Calu3 (cell line): Measurements from ENCODE around the gene NBPF3. TPM values are rescaled to one million over a fixed set of nuclear protein-coding genes. Genes with fewer than 3 reads are reported as not detected.
A peak's percentile ranks its signal among the peaks of the same experiment; 100 is the strongest.

Source experiments
- BruUV-seq: library from RNA; stranded (reverse); fragments of 400-500 nt; replicated peaks from 2 replicates; lab custom pipeline; 2021; lab: Mats Ljungman, UMichigan
- CTCF ChIA-PET: fragments of 300-600 bp; sonication (Branson Sonifier 250); formaldehyde crosslinking; loops from one replicate; lab custom pipeline; 2022; ENCODE audit warnings: antibody characterized with exemption; lab: Charles Lee
- DNase-seq: peaks from one replicate; pipeline ENCODE4 v3.0.0; 2022
- H3K27ac Mint-ChIP-seq: one replicate; pipeline ENCODE4 v1.8.0; 2022; ENCODE audit warnings: mixed read lengths; ENCODE audit not compliant: unreplicated experiment
- H3K27me3 Mint-ChIP-seq: one replicate; pipeline ENCODE4 v1.8.0; 2022; ENCODE audit warnings: mixed read lengths; ENCODE audit not compliant: unreplicated experiment
- H3K36me3 Mint-ChIP-seq: one replicate; pipeline ENCODE4 v1.8.0; 2022; ENCODE audit warnings: mild to moderate bottlenecking, moderate library complexity, mixed read lengths; ENCODE audit not compliant: insufficient read depth, unreplicated experiment
- H3K4me1 Mint-ChIP-seq: one replicate; pipeline ENCODE4 v1.8.0; 2022; ENCODE audit warnings: mild to moderate bottlenecking, low read depth, mixed read lengths; ENCODE audit not compliant: unreplicated experiment
- H3K4me3 Mint-ChIP-seq: one replicate; pipeline ENCODE4 v1.8.0; 2022; ENCODE audit warnings: mild to moderate bottlenecking, low read depth, moderate library complexity, mixed read lengths; ENCODE audit not compliant: unreplicated experiment
- H3K9me3 Mint-ChIP-seq: one replicate; pipeline ENCODE4 v1.8.0; 2022; ENCODE audit warnings: low read depth, mixed read lengths; ENCODE audit not compliant: unreplicated experiment
- intact Hi-C: fragments of 100-400 bp; cut with micrococcal nuclease; formaldehyde crosslinking; loops from one replicate; pipeline ENCODE4 v1.10.0; 2022; ENCODE audit not compliant: unreplicated experiment
- total RNA-seq: library from RNA; stranded (reverse); gene quantifications from 2 replicates; pipeline ENCODE4 v1.2.3, GENCODE V29; 2022
- TF ChIP-seq, protein P1 (sequence below): fragments of 200-600 bp; IDR thresholded peaks from one replicate; pipeline ENCODE4 v1.8.0; 2022; ENCODE audit warnings: antibody characterized with exemption; ENCODE audit not compliant: unreplicated experiment

NBPF3 gene
- total RNA-seq, 1 experiment from 2014 or later, result 6.9 TPM

DNA sequence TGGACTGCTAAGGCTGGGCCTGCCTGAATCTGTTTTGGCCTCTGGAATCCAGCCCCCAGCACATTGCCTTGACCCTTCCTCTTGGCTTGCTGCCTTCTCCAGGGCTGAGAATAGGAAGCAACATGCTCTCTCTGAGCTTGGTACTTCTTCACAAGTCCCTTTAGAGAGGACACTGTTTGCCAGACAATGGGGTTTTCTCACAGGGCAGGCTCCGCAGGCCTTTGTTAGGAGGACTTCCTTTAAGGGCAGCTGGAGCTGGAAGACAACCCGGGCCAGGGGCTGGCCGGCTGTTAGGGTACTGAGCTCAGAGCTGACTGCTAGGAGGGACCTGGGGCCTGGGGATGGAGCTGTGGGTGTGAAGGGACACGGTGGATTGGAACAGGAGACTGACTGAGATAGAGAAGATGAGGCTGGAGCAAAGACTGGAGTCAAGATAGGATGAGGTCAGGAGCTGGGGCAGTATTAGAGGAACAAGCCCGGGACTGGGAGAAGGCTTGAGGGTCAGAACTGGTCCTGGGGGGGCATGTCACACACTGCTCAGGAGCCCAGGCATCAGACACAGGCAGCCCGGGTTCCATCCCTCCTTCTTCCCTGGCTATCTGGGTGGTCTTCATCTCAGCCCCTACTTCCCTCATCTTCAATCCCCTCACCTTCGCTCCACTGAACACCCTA lies 63.9 kb downstream of the NBPF3 start:
- Mint-ChIP-seq H3K27me3 (peaks cover 37% of the 10 kb centered on the region), H3K36me3 (peaks cover 5% of the 10 kb centered on the region), H3K9me3 (no peaks in the 10 kb centered on the region), H3K4me1 (peaks cover 5% of the 10 kb centered on the region), H3K4me3 (no peak overlapping the region), H3K27ac (no peak overlapping the region)
- CTCF ChIA-PET, result interaction anchor here (1.4 kb wide), 1 partner anchor 13 kb away, joined by 4 read pairs; no protein-coding TSS in a partner anchor
- TF ChIP-seq, protein P1, sequence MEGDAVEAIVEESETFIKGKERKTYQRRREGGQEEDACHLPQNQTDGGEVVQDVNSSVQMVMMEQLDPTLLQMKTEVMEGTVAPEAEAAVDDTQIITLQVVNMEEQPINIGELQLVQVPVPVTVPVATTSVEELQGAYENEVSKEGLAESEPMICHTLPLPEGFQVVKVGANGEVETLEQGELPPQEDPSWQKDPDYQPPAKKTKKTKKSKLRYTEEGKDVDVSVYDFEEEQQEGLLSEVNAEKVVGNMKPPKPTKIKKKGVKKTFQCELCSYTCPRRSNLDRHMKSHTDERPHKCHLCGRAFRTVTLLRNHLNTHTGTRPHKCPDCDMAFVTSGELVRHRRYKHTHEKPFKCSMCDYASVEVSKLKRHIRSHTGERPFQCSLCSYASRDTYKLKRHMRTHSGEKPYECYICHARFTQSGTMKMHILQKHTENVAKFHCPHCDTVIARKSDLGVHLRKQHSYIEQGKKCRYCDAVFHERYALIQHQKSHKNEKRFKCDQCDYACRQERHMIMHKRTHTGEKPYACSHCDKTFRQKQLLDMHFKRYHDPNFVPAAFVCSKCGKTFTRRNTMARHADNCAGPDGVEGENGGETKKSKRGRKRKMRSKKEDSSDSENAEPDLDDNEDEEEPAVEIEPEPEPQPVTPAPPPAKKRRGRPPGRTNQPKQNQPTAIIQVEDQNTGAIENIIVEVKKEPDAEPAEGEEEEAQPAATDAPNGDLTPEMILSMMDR, result no peak
- DNase-seq, result no peak
- no TSS peak for BruUV-seq
- intact Hi-C loops, result no loop called here

DNA sequence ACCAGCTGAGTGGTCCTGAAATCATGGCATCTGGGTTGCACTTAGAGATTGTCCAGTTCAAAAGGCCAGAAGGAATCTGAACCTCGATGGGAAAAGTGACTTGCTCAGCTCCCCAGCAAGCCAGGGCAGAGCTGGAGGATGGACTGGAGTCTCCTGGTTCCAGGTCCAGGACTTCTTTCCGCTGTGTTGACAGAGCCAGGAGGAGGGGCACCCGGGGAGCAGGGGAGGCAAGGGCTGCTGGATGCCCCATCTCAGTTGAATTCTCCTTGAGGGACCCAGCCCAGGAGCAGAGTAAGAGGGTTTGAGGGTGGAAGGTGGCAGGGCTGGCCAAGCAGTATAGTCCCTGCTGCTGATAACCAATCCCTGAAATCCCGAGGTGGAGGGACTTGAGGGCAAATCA lies 66.9 kb downstream of the NBPF3 start:
- TF ChIP-seq, protein P1, result no peak
- H3K4me1 Mint-ChIP-seq, result peaks cover 9% of the 10 kb centered on the region
- H3K27me3 Mint-ChIP-seq, result peaks cover 57% of the 10 kb centered on the region
- DNase-seq, result no peak
- no peaks in the 10 kb centered on the region for H3K9me3 Mint-ChIP-seq
- peaks cover 10% of the 10 kb centered on the region for H3K36me3 Mint-ChIP-seq
- intact Hi-C loops, result no loop called here
- no TSS peak for BruUV-seq
- no peak overlapping the region for H3K4me3 Mint-ChIP-seq
- CTCF ChIA-PET, result no interaction called here
- H3K27ac Mint-ChIP-seq, result no peak overlapping the region

DNA sequence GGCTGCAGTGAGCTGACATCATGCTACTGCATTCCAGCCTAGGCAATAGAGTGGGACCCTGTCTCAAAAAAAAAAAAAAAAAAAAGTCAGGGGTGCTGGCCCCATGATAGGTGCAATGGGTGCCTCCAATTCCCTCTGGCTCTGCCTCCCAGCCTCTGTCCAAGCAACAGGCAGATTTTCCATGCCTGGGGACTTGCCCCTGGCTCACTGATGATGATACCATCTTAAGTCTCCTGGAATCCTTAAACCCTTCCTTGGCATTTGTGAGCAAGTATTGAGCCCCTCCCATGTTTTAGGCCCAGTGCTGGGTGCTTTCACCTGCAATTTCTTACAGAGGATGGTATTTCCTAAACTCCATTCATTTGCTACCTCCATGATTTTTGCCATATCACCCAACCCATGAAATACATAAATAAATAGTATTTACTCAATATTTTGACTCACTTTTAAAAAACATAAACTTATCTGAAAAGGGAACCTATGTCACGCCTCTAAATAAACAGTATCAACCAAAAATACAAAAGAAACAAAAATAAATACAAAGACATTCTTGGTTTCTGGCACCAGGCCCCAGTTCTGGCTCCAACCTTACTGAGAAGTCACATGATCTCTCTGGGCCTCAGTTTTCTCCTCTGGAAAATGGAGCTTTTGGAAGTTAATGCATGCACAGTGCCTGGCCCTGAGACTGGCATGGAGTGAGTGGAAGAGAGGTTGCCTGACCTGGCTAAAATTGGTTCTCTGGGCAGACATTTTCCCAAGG lies 67.8 kb downstream of the NBPF3 start:
- H3K27ac Mint-ChIP-seq, result no peak overlapping the region
- TF ChIP-seq, protein P1, result no peak
- H3K4me1 Mint-ChIP-seq, result peaks cover 9% of the 10 kb centered on the region
- intact Hi-C loops, result loop anchor here (2.0 kb wide), 1 partner anchor 67 kb away; no protein-coding TSS in a partner anchor
- H3K36me3 Mint-ChIP-seq, result peaks cover 10% of the 10 kb centered on the region
- CTCF ChIA-PET, result interaction anchor here (1.0 kb wide), 1 partner anchor 9 kb away, joined by 3 read pairs; no protein-coding TSS in a partner anchor
- DNase-seq, result no peak
- no peaks in the 10 kb centered on the region for H3K9me3 Mint-ChIP-seq
- no TSS peak for BruUV-seq
- peaks cover 57% of the 10 kb centered on the region for H3K27me3 Mint-ChIP-seq
- no peak overlapping the region for H3K4me3 Mint-ChIP-seq

DNA sequence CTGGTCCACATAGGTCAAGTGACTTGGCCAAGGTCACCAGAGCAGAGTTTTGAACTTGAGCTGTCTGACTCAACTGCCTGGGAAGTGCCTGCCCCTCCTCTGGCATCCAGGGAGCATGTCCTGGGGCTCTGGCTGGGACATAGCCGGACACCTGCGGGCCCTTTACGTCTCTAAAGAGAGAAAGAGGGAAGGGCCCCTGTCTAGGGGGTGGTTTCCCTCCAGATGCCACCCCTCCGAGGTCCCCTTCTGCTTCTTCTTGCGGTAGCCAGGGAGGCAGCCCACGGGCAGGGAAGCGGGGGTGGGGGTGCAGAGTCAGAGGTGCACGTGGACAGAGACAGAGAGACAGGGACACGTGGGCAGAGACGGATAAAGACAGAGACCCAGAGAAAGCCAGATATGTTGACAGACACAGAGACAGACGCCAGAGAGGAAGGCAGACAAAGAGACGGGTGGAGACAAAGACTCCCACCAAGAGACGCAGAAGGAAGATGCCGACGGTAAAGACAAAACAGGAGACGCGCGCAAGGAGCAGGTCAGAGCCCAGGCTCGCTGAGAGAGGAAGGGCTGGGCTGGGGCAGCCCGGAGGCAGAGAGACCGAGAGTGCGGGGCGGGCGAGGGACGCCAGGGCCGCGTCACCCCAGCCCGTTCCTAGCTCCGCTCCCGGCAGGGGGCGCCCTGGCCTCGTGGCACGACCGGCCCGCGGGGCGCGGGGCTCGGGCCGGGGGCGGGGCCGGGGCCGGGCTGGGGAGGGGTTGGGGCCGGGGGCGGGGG lies 68.8 kb downstream of the NBPF3 start:
- peak overlapping the region; percentile 10 for H3K27ac Mint-ChIP-seq

More for the DNA sequence above, 68.8 kb downstream of the NBPF3 start:
- no TSS peak for BruUV-seq
- TF ChIP-seq, protein P1, result peak; percentile 65
- Mint-ChIP-seq H3K4me1 (peaks cover 9% of the 10 kb centered on the region), H3K4me3 (peak overlapping the region; percentile 64), H3K27me3 (peaks cover 57% of the 10 kb centered on the region), H3K36me3 (peaks cover 8% of the 10 kb centered on the region), H3K9me3 (no peaks in the 10 kb centered on the region)
- intact Hi-C loops, result loop anchor here (2.0 kb wide), 1 partner anchor 66 kb away; no protein-coding TSS in a partner anchor
- DNase-seq, result peak; percentile 79
- CTCF ChIA-PET, result interaction anchor here (1.0 kb wide), 1 partner anchor 8 kb away, joined by 3 read pairs; no protein-coding TSS in a partner anchor
